ENCODE measurements around the gene U2SURP.
"Not testable (repeated sequence)": the region's sequence is repeated elsewhere in the genome, so short reads cannot be mapped to it uniquely, and the experiment has no call there.

Gene U2SURP

GRCh38 chr3:143072298-143073020 is 71.1 kb downstream of the U2SURP start:
- not testable (repeated sequence) for DNase-seq

GRCh38 chr3:143073541-143073940 is 72.2 kb downstream of the U2SURP start:
- not testable (repeated sequence) for DNase-seq

DNA sequence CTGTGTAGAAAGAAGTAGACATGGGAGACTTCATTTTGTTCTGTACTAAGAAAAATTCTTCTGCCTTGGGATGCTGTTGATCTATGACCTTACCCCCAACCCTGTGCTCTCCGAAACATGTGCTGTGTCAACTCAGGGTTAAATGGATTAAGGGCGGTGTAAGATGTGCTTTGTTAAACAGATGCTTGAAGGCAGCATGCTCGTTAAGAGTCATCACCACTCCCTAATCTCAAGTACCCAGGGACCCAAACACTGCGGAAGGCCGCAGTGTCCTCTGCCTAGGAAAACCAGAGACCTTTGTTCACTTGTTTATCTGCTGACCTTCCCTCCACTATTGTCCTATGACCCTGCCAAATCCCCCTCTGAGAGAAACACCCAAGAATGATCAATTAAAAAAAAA is 72.6 kb downstream of the U2SURP start:
- DNase-seq, result not testable (repeated sequence)

DNA sequence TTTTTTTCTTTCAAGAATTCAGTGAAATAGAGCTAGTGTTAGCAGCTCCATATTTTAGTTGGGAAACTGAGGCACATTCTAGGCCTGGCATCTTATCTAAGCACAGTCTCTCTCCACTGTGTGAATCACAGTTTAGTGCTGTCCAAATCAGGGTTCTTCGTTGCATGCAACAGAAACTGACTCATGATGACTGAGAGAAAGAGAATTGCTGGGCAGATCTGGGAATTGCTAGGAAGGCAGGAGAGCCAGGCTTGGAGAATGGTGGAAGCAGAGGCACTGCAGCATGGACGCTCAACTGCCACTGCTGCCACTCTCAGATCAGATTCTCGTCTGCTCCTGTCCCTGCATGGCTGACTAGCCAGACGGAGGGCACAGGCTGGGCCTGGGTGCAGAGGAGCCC is 77.5 kb downstream of the U2SURP start:
- DNase-seq, result no peak

DNA sequence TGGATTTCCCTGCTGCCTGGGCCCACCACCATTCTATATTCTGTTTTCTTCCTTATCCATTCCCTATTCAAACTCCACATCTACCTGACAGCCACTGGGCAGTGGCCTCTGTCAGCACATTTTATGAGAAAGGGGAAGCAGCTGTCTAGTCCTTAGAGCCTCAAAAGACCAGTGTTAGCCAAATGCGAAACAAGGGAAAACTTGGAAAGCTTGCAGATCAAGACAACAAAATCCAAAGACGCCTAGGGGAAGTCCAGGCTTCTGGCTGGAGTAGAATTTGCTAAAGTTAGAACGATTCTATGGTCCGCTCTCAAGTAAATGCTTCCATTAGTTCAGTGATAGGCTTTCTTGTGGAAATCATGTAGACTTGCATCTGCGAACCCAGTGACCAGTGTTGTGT is 78.8 kb downstream of the U2SURP start:
- DNase-seq, result no peak

DNA sequence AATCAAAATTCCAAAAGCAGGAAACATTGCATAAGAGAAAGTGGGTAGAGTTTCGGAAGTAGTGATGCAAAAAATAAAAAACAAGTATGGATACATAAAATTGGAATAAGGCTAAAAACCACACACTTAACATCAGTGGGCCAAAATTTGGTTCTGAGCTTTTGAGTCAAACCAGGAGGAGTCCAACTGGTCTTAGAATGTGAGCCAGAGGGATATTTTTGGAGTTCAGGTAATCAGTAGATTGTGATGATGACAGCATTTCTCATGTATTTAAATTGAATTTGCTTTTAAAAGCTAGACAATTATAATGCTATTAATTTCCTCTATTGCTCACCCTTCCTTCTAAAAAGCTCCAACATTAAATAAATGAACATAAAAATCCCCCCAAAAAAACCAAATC is 80.0 kb downstream of the U2SURP start:
- no peak for DNase-seq

DNA sequence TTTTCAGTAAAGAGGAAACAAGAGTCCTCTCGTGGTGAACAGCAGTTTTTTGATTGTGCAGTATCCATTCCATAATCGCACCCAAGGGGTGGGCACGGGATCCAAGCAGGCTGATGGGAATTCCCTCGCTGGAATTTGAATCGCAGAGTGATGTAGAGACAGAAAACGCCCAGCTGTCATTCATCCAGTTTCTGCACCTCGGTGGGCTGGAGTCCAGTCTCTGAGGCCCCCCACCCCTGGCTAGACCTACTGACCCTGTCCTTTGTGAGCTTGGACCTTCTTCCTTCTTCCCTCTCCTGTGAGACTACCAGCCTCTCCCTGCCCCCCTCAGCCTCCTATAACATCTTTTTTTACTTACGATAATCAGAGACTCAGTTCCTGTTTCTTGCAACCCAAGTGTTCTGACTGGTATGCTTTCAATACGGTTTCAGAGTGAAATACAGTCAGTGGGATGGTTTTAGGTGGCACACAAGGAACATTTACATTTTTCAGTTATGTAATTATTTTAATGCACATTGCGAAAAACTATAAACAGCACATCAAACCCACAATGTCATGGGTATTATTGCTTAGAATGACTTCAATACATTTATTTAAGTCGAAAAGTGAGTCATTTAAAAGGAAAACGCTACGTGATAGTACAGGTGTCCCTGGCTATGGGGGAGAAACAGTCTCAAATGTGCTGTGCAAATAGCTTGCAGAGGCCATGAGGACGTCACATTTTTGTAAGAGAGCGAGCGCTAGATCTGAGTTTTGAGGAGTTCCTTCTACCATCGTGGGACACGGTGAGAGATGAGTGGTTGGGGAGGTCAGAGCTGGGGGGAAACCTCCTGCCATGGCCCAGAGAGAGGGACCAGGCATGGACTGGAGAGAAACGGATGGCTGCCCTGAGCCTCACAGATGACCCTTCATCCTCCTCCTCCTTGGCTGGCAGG is 80.7 kb downstream of the U2SURP start:
- peak; percentile 11 to 23 for DNase-seq

- DNase-seq, result no peak
Measured at GRCh38 chr3:143083781-143084180, 82.4 kb downstream of the U2SURP start.

GRCh38 chr3:143084856-143085731 is 83.7 kb downstream of the U2SURP start:
- no peak for DNase-seq

- DNase-seq, result no peak
Measured at GRCh38 chr3:143088835-143089234, 87.5 kb downstream of the U2SURP start.

GRCh38 chr3:143089965-143090364 is 88.6 kb downstream of the U2SURP start:
- no peak for DNase-seq

- DNase-seq, result no peak
Measured at GRCh38 chr3:143090486-143090885, 89.1 kb downstream of the U2SURP start.

DNA sequence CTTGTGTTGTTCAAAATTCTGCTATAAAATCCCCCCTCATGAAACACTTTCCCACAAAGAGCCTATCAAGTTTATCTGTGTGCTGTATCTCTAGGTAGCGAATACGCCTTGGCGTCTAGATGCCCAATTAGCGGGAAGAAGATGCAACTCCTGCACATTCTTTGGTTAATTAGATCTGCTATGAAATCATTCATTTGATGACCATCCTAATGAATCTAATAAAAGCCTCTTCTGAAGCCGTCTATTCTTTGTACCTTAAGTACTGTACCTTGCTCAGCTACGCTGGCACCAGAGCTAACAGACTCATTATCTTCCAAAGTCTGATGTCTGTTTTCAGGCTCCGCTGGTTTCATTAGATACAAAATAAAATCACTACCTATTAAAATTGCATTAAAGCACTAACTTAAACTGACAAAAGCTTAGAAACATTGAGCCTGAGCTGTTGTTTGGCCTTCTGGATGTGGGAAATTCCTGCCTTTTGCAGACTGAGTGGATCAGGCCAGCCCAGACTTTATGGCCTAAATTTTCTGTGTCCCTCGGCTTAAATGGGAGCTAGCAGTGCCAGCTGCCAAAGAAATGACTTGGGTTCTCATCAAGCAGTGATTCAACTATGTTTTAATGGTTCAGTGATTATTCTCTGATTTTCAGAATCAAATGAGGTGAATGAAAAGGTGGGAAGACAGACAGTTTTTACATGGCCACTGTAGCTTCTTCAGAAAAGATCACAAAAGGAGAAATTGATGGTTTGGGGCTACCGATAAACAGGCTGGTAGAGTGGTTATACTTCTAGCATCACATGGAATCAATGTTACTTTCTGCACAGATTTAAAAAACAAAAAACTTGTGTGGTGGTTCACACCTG is 89.8 kb downstream of the U2SURP start:
- no peak for DNase-seq

DNA sequence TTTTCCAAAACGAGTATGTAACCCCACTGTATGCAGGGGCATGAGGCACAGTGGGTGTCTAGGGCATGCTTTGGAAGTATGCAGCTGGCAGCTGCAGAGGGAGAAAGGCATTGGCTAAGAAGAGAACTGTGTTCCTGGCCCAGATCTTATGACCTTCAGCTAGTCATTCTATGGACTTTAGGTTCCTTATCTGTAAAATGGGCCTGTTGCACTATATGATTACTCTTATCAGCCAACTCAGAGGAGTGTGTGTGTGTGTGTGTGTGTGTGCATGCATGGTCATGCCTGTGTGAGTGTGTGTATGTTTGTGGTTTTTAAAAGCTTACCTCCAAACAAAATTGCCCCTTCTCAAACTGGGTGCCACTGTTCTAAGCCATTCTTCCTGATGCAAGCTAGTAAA is 90.8 kb downstream of the U2SURP start:
- DNase-seq, result no peak

- no peak for DNase-seq
Measured at GRCh38 chr3:143095813-143096212, 94.4 kb downstream of the U2SURP start.

- DNase-seq, result no peak
Measured at GRCh38 chr3:143098032-143098764, 96.8 kb downstream of the U2SURP start.

DNA sequence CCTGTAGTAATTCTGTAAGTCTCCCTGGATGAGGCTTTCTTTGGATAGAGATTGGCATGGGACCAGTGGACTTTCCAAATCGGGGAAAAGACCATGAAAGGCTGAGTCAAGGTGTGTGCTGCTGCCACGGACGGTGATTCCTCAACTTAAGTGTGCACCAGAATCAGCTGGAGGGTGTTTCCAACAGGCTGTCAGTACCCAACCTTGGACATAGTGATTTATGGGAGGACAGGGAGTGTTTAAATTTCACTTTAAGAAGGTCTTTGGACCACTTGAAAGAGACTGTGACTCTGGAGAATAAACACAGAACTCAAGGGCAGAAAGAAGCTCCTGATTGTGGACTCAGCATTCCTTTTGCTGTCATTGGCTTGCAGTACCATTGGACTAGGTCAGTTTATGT is 97.8 kb downstream of the U2SURP start:
- no peak for DNase-seq

- no peak for DNase-seq
Measured at GRCh38 chr3:143099690-143100089, 98.3 kb downstream of the U2SURP start.

DNA sequence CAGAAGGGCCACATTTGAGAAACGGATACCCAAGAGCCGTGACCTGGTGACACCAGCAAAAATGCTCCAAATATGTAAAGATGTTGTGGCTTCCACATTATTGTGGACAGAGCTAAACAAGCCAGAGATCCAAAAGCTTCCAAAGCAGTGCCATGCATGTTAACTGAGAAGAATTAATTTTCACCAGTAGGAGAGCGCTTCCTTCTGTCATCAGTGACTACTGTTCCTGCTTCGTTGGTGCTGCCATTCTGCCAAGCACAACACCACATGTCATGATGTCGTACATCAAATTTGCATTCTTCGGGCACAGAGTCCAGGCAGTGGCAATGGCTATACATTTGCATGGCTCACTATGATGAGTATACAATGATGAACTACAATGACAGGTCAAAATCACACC is 99.1 kb downstream of the U2SURP start:
- DNase-seq, result no peak

- no peak for DNase-seq
Measured at GRCh38 chr3:143101792-143102381, 100.5 kb downstream of the U2SURP start.

GRCh38 chr3:143103652-143104051 is 102.3 kb downstream of the U2SURP start:
- DNase-seq, result no peak
